Hematopoietic multipotent progenitor cell treated with erythropoietin and hydrocortisone succinate and interleukin-3 and kit ligand, for 15 days (in vitro differentiated cells): ENCODE measurements around the gene BLOC1S5.
"Not testable (repeated sequence)": the region's sequence is repeated elsewhere in the genome, so short reads cannot be mapped to it uniquely, and the experiment has no call there.

Experiments
- DNase-seq: peaks from one replicate; pipeline ENCODE4 v3.0.0-alpha.2; 2015; ENCODE audit warnings: low spot score

Gene BLOC1S5

DNA sequence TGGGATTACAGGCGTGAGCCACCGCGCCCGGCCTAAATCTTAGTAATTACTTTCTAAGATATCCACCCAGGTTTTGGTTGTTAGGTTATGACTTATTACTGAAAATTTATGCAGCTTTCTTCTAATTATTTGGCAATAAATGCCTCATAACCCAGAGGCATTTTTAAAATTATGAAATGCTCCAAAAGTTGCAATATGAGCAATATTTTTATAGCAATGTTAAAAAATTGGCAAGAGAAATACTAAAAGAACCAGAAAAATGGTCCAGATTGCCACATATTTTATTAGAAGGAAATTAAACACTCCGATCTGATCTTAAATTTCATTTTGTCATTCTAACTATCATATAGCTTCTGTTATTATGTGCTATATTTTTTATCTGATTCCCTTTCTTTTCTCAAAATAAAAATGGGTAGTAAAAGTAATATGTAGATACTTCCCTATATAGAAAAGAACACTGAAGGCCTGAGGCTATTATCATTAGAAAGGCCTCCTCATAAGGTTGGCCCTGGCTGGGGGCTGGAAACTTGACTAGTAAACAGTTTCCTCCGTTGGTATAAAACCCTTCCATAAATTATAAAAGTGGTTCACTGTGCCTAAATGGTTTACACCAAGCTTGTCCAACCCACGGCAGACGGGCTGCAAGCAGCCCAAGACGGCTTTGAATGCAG lies 22.1 kb downstream of the BLOC1S5 start:
- no peak for DNase-seq

DNA sequence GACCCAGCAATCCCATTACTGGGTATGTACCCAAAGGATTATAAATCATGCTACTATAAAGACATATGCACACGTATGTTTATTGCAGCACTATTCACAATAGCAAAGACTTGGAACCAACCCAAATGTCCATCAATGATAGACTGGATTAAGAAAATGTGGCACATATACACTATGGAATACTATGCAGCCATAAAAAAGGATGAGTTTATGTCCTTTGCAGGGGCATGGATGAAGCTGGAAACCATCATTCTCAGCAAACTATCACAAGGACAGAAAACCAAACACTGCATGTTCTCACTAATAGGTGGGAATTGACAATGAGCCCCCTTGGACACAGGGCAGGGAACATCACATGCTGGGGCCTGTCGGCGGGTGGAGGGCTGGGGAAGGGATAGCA lies 30.1 kb downstream of the BLOC1S5 start:
- DNase-seq = not testable (repeated sequence)

DNA sequence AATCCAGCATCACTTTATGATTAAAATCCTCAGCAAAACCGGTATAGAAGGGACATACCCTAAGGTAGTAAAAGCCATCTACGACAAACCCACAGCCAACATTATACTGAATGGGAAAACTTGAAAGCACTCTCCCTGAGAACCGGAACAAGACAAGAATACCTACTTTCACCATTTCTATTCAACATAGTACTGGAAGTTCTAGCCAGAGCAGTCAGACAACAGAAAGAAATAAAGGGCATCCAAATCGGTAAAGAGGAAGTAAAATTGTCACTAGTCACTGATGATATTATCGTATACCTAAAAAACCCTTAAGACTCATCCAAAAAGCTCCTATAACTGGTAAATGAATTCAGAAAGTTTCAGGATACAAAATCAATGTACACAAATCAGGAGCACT lies 33.3 kb downstream of the BLOC1S5 start:
- no peak for DNase-seq

DNA sequence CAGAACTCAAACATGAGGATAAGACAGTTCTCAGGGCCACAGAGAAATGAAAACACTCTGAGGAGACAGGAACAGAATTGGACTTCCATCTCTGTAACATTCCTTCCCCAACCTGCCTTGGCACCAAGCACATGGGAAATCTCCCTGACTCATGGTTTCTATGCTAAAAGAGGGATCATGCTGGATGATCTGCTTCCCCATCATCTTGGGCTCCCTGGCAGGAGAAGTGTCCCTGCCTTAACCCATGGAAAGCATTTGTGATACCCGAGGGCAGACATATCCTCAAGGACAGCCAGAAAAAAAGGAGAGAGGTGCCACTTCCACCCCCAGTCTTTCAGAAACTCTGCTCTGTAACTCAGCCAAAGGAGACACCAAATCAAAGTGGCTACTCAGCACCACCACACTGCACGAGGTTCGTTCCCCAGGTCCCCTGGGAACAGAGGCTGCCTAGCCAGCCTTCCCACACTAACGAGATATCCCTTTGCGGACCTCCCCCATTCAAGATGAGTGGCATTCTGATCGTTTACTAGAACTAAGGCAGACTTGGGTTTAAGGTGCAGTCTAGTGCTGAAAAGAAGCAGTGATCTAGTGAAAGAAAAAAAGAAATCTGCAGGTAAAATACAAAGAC lies 34.8 kb downstream of the BLOC1S5 start:
- DNase-seq = no peak

DNA sequence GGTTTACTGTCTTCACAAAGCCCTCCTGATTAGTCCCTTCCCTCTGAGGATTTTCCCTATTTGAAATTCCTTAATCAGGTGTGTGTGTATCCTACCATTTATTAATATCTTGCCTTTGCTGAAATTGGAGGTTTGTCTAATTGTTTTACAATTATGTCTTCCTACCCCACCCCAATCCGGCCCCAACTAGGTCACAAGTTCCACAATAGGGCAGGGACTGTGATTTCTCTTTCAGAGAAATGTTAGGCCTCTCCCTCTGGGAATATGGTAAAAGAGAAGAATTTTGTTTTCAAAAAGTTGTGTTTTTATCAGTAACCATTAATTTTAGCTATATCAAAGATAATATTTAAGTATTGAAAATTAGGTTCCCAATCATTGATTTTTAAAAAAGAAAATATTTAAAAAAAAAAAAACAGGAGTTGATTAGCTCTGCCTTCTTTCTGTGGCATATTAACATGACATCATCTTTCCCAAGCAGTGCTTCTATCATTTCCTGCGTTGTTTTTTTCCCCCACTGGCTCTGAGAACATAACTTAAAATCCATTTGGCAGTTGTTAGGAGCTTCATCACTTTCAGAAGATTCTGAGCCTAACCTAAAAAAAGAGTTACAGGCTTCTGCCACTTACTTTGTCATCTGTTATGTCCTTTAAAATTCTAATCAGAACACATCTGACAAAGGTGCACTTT lies 36.1 kb downstream of the BLOC1S5 start:
- DNase-seq = no peak

DNA sequence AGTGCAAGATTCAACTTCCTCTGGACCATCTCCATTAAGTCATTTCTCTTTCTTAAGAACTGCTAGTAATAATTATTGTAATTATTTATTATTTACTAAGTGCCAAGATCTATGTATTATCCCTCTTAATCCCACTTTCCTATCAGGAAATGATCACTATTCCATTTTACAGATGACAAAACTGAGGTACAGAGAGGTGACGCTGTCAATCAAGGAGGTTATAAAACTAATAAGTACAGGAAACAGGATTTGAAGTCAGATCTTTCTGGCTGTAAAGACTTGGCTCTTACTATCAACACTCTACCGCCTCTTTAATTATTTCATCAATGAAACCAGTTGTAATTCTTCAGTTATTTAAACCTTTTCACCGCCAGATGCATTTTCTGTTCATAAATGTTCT lies 37.4 kb downstream of the BLOC1S5 start:
- DNase-seq = no peak

DNA sequence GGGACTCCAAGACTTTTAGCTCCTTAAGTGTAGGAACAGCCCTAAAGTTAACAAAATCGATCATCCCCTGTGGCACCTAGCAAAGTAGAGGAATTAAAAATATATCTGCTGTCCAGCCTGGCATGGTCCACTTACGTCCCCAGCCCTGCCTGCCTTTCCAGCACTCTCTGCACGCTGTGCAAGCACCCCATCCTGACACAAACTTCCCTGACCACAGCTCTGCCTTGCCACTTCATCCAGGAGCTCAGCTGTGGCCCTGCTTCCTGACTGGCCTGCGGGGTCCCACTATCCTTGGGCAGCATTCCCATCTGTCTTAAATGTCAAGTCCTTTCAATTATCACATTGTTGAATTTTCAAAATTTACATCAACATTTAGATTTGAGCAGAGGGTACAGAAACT lies 39.0 kb downstream of the BLOC1S5 start:
- DNase-seq = no peak

DNA sequence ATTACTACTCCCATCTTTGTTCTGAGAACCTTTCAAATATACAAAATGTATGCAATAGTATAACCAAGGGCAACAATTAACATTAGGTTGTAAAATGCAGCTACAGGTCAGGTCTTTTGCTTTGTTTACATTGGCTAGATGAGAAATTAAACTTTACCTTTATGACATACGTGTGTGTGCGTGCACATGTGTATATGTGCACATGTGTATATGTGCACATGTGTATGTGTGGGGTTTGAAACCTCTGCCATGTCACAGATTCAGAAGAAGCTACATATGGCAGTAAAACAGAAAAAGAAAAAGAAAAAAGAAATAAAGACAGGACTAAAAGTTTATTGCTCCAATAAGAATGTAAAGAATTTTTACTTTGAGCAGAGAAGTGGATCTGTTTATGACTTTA lies 40.6 kb downstream of the BLOC1S5 start:
- DNase-seq = no peak

DNA sequence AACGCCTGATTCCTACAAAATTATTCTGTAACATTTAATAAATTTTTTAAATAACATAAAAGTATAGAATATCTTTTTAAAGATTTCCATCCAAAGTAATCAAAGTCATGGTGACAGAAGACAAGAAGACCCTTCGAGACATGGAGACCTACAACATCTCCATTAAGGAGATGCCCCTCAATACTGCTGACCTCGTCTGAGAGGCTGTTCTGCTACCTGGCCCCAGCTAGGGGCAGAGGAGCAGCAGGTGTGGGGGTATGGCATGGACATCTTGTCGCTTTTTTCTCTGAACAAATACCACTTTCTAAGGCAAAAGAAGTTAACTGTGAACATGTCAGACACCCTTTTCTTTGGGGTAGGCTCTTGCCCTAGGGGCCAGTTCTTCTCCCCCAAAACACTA lies 44.1 kb downstream of the BLOC1S5 start:
- no peak for DNase-seq

DNA sequence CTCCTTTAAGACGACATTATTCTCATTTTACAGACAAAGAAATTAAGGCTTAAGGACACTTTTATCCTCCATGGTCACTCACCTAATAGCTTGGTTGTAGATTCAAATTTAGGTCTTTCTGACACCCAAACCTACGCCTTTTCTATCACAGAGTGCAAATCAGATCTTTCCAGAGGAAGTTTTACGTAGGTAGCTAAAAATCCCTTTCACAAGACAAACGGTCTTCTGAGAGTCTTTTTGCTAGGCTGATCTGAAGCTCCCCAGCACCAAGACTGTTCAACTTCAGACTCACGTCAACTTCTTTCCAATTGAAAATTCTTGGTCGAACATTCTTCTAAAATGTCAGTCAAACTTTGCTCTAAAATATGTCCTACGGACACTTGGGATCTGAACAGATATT lies 46.5 kb downstream of the BLOC1S5 start:
- DNase-seq = no peak

DNA sequence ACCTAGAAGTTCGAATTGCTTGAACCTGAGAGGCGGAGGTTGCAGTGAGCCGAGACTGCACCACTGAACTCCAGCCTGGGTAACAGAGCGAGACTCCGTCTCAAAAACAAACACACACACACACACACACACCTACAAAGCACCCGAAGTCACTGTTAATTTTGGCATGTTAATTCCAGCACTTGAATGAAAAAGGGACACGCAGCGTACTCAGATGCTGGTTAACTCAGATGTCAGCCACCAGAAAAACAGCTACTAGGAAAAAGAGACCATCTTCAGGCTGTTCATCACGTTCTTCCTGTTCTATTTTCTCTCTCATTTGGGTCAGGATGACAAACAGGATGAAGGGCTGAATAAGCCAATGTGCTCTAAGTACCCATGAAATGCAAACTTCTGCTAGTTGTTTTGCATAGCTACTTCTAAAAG lies 46.9 kb downstream of the BLOC1S5 start:
- DNase-seq = no peak

DNA sequence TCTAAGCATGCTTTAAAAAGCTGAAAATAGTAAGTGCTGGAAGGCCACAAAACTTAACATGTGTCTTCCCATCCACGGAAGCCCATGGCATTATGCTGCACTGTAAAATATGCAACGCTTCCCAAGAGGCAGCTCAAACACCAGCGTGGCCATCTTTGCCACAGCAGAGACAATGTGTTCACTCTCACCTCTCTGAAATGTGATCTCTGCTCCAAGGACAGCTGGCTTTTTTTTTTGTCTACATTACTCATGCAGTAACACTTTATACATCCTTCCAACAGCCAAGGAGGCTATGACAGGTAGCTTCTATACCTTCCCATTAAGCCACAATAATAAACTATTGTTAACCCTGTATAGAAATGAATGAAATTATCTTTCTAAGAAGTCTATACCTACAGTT lies 49.2 kb downstream of the BLOC1S5 start:
- no peak for DNase-seq

DNA sequence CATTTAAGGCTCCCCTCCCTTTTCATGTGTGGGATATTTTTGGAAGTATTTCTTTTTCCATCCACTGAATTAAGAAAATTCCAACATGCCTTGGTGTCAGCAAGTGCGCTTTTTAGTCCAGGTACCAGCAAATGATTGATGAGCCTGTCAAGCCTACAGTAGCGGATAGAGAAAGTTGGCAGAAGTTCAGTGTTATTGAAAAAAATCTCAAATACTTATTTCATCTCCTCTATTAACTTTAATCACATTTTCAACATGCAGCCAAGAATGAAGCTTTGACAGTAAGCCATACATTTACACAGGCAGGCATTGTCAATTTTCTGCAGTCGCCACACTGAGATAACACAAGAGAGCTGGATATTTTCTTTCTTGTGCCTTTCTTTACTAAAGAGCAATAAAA lies 50.4 kb downstream of the BLOC1S5 start:
- no peak for DNase-seq

DNA sequence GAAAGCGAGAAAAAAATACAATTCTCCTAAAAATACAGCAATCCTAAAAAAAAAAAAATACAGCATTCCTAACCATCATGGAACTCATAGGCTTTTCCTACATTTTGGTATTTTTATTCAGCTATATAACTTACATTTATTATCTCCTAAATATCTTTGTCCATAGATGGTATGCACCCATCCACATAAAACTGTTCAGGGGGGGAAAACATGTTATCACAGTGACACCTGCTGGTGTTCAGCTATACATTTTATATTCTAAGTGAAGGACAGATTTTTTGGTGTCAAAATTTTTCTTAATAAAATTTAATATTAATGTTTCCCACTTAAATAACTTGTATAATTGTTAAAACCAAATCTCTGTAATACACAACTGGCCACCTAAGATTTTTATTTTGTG lies 58.0 kb downstream of the BLOC1S5 start:
- peak; percentile 56 for DNase-seq

DNA sequence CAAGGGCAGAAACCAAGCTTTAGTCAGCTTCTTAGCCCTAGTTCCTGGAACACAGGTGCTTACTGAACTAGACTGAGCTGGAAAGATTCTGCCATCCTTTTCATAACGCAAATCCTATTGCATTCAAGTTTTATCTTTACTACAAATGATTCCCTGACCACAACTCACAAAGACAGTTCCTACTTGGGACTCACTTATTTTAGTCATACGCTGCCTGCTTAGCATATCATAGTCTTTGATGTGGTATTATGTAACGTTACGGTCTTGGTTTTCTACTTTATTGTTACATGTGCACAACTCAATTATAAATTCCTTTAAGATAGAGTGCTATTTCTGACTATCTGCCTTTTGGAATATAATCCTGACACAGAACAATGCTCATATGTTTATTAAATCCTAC lies 59.1 kb downstream of the BLOC1S5 start:
- DNase-seq = no peak

DNA sequence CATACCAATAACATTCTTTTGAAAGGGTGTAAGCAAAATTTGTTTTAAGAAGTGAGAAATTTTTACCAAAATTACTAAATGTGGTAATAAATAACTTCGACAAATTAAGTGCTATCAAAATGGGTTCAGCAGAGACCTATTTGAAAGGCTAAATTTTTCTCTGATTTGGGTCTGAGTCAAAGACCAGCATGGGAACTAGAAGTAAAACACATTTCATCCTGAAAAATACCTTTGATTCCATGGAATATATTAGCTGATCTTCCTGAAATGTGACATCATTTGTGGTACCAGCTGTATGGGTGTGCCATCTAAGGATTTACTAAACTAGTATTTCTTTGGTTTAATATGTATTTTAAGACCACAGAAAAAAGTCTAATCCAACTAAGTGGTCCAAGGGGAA lies 63.6 kb downstream of the BLOC1S5 start:
- no peak for DNase-seq

DNA sequence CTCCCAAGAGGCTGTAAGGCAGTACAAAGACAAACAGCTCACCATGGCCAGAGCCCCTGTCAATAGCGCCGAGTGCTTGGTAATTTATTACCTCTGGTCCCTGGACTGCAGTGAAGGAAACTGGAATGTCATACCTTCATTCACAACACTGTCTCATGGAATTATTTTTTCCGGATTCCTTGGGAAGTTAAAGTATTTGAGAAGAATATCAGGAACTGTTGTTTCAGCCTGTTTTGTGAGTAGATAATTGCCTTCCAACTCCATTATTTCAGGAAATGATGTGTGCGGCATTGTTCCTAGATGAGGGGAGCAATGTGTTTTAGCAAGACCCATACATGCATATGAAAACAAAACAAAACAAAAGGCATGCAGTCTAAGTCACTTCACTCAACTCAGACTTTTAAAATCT lies 64.0 kb downstream of the BLOC1S5 start:
- DNase-seq = no peak

DNA sequence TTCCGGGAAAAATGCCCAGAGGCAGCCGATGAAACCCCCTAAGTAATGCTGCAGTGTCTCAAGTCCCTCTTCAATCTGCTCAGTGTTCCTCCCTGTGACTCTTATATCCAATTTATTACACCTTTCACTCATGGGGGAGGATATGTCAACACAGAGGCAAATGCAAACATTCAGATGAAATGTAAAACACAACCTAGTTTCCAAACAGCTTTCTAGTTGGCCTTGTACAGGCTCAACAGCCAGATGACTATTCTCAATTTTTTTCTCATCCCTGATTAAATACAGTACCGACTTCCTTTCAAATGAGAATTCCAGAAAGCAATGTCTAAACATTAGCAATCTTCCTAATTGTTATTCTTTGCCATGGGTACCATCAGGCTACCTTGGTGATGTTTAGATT lies 65.0 kb downstream of the BLOC1S5 start:
- no peak for DNase-seq

DNA sequence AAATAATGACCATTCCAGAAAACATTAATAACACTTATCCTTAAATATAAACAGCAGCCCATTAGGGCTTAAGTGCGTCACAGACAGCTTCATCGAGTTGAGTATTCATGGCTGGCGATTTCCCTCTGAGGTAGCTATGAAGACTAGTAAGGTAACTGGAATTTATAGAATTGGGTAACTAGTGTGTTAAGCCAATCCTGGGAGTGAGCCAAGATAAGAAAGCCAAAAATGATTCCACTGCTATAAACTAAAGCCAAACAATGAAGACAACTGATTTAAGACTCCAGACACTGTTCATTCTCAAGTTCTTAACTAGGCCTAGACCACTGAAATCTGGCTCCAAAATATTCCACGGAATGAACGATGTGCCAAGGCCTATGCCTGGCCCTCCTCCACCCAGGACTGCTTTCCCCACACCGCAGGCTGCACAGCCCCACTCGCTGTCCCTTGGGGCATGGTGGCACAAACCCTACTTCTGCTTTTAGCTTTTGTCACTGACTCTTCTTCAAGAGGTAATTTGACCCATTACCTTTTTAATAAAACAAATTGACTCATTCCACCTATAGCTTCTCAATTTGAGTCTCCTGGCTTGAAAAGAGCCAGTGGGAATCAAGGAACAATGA lies 66.0 kb downstream of the BLOC1S5 start:
- DNase-seq = no peak

DNA sequence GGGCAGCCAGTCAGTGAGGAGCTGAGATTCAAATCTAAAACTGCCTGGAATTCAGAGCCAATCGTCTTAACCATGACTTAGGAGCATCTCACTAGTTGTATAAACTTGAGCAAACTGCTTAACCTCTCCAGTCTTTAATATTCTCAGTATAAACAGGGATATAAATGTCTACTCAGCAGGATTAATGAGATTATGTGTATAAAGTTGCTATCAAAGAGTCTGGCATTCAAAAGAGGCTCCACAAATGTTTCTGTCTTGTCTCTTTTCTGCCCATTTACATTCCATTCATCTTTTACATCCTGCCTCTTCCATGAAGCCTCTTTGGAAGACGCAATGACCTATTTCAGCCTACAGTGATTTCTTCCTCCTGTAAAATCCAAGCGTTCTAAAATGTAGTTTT lies 66.9 kb downstream of the BLOC1S5 start:
- no peak for DNase-seq

DNA sequence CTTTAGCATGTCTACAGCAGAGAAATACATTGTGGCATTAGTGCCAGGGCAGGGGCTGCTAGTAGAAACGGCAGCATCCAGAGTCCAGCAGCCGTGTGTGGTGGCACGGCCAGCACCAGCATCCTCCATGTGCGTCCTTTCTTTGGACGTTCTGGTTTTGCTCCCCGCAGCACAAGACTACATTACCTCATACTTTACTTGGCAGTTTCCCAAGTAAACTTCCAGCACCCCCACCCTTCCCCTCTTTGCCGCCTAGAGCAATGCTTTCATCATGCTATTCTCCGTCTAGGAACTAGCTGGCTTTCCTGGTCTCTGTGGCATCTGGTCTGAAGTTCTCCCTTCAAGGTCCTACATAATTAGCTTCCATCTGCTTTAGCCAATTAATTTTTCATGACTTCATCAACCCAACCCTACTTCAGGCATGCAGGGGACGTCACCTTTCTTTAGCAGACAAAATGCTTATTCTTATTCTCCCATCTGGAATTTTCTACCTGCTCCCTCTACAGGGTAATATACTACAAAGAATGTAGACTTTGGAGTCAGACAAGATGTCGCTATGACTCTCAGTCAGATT lies 67.6 kb downstream of the BLOC1S5 start:
- DNase-seq = no peak

DNA sequence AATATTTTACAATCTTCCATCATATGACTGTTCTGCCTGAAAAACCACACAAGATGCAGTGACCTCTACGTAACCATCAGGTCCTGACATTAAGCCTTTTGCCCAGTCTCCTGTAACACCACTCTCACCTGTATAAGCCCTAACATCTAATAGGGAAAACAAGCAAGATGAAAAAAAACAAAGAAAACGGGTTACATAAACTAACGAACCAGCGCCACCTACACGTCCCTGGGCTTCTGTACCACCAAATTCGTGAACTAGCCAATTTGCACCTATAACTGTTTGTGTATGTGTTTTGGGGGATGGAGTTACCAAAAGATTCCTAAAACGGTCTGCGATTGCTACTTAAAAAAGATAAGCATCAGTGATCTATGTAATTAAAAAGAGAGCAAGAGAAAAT lies 70.2 kb downstream of the BLOC1S5 start:
- DNase-seq = no peak

DNA sequence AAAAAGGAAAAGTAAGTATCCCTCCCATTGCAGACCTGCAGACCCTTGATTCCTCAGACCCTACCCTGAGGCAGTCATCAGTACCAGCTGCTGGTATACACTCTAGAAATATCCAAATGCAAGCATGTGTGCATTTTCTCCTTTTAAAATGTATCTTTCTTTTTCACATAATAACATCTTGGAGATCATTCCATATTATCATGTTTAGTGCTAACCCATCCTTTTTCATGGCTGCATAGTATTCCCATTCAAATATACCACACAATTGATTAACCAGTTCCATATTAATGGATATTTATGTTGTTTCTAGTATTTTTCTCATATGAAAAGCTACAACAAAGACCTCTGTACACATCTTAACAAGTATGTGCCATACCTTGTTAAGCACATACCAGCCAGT lies 70.8 kb downstream of the BLOC1S5 start:
- DNase-seq = no peak
